ENCODE measurements around the gene XPR1. TPM values are rescaled to one million over a fixed set of nuclear protein-coding genes. Genes with fewer than 3 reads are reported as not detected.

Gene XPR1
- total and polyA plus RNA-seq, 2 experiments from 2014 or later = 4.9 to 15.6 TPM

DNA sequence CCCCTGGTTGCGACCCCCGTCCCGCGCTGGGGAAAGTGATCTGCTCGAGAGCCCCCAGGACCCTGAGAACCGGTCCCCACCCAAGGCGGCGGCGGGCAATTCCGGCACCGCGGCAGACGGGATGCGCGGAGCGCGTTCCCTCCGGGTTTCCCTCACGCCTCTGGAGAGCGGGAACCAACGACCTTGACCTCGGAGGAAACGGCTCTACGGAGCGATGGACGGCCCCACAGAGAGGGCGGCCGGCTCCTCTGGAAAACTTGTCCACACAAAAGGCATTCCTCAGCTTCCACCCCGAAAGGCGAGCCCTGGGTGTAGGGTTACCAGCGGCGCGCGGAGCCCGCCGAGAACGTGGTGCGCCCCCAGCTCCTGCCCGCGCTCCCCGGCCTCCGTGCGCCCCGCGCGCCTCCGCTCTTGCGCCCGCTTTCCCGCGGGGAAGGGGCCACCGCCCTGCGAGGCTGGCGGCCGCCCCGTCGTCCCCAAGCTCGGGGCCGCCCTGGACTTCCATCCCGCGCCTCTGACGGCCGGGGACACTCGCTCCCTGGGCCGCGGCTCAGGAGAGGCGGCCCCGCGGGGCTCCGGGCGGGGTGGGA is 280.5 kb downstream of the XPR1 start:
- peaks cover 8% of the 10 kb centered on the region; the same call in 1 of the 2 replicates for H3K79me2 ChIP-seq (ENCODE audit: insufficient read depth)
- H3K27me3 ChIP-seq (replicated peaks; ENCODE audit: insufficient read depth) = no peaks in the 10 kb centered on the region
- peak overlapping the region; percentile 78 for H3K4me2 ChIP-seq (ENCODE audit: unreplicated experiment)
- peak overlapping the region; percentile 85 for H2AFZ ChIP-seq
- no peaks in the 10 kb centered on the region for H3K9me3 ChIP-seq (ENCODE audit: low read depth)
- peak overlapping the region; percentile 60 for H3K27ac ChIP-seq
- H3K4me1 ChIP-seq (ENCODE audit: insufficient read depth) = peaks cover 8% of the 10 kb centered on the region
- H3K36me3 ChIP-seq (ENCODE audit: low read depth) = no peaks in the 10 kb centered on the region
- TF ChIP-seq EZH2 (IDR thresholded peaks at IDR 0.05; ENCODE audit: insufficient read depth, poor library complexity, severe bottlenecking) (no peak), EZH2phosphoT487 (IDR thresholded peaks at IDR 0.05; ENCODE audit: insufficient read depth, low read depth) (no peak)
- peak overlapping the region; percentile 87 for H3K9ac ChIP-seq
- H4K20me1 ChIP-seq (ENCODE audit: insufficient read depth) = no peaks in the 10 kb centered on the region
- DNase-seq = peak; percentile 67
- H3K9me2 ChIP-seq (ENCODE audit: insufficient read depth) = no peaks in the 10 kb centered on the region
- H3K4me3 ChIP-seq = peak overlapping the region; percentile 78
- peaks cover 4% of the 10 kb centered on the region; the same call in 1 of the 2 replicates for H3F3A ChIP-seq (ENCODE audit: insufficient read depth)
- 0 to 1% methylated on average over 17 to 63 of the region's 71 CpGs for WGBS, 2 experiments (ENCODE audit: low coverage in 1 of 2, low lambda C conversion rate in 2 of 2, missing lambda C conversion rate in 2 of 2)
- in situ Hi-C loops (cut with MboI) = no loop called here

DNA sequence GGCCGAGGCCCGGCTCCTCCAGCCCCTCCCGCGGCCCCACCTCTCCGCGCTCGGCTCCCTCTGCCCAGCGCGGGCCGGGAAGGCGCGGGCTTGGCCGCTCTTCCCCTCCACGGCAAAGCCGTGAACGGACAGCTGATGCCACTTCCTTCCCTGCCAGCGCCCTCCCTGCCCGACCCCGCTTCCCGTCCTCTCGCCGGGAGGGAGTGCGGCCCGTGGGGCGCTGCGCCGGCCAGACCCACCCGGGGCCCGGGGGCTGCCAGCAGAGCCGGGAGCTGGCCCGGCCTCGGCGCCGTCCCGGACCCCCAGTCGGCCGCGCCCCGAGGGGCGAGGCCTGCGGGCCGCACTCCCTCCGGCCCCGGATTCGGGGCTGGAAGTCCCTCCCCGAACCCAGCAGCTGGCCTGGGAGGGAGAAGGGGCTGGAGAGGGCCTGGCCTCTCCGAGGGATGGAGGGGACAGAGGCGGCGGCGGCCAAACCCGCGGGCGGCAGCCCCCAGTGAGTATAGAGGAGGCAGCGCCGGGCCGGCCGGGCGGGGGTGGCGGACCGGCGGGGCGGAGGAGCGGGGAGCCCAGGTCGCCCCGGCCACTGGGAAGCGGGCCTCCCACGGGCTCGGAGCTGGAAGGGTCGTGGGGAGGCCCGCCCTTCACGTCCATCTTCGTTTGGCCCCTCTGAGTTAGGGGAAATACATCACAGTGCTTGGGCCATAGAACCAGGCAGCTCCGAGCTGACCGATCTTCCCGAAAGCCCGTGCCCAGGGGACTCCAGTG is 281.2 kb downstream of the XPR1 start, which contains the start of gene KIAA1614:
Gene KIAA1614 (plus strand): TSS at position 97 of the 765 bp plus-strand sequence. CDS start 347 bp downstream, at position 444.
- no peaks in the 10 kb centered on the region for H3K9me3 ChIP-seq (ENCODE audit: low read depth)
- TF ChIP-seq EZH2 (IDR thresholded peaks at IDR 0.05; ENCODE audit: insufficient read depth, poor library complexity, severe bottlenecking) (no peak), EZH2phosphoT487 (IDR thresholded peaks at IDR 0.05; ENCODE audit: insufficient read depth, low read depth) (no peak)
- peak within 1 kb of the TSS; percentile 87 for H3K9ac ChIP-seq
- peaks cover 8% of the 10 kb centered on the region; the same call in 1 of the 2 replicates for H3K79me2 ChIP-seq (ENCODE audit: insufficient read depth)
- H3F3A ChIP-seq (ENCODE audit: insufficient read depth) = peaks cover 4% of the 10 kb centered on the region; the same call in 1 of the 2 replicates
- peaks cover 8% of the 10 kb centered on the region for H3K4me1 ChIP-seq (ENCODE audit: insufficient read depth)
- H2AFZ ChIP-seq = peak within 1 kb of the TSS; percentile 85
- H3K27me3 ChIP-seq (replicated peaks; ENCODE audit: insufficient read depth) = no peaks in the 10 kb centered on the region
- 0 to 2% methylated on average over 50 to 59 of the region's 76 CpGs for WGBS, 2 experiments (ENCODE audit: low coverage in 1 of 2, low lambda C conversion rate in 2 of 2, missing lambda C conversion rate in 2 of 2)
- H3K27ac ChIP-seq = peak within 1 kb of the TSS; percentile 60
- H3K36me3 ChIP-seq (ENCODE audit: low read depth) = no peaks in the 10 kb centered on the region
- no peaks in the 10 kb centered on the region for H4K20me1 ChIP-seq (ENCODE audit: insufficient read depth)
- peak; percentile 81 for DNase-seq
- no peaks in the 10 kb centered on the region for H3K9me2 ChIP-seq (ENCODE audit: insufficient read depth)
- H3K4me3 ChIP-seq = peak within 1 kb of the TSS; percentile 78
- in situ Hi-C loops (cut with MboI) = no loop called here
- H3K4me2 ChIP-seq (ENCODE audit: unreplicated experiment) = peak within 1 kb of the TSS; percentile 78

DNA sequence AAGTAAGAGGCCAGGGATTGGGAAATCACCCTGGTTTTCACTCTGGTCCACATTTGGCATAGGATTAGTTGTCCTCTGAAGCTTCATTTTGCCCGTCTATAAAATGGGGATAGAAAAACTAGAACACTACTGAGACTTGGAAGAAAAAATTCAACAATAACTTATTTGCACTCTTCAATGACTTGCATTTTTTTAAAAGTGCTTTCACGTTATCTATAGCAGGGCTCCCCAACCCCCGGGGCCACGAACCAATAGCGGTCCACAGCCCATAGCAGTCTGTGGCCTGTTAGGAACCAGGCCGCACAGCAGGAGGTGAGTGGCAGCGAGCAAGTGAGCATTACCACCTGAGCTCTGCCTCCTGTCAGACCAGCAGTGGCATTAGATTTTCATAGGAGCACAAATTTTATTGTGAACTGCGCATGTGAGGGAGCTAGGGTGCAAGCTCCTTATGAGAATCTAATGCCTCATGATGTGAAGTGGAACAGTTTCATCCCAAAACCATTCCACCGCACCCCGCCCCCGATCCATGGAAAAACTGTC is 283.7 kb downstream of the XPR1 start:
- H2AFZ ChIP-seq = no peak overlapping the region
- H4K20me1 ChIP-seq (ENCODE audit: insufficient read depth) = no peaks in the 10 kb centered on the region
- TF ChIP-seq EZH2phosphoT487 (IDR thresholded peaks at IDR 0.05; ENCODE audit: insufficient read depth, low read depth) = no peak
- TF ChIP-seq EZH2 (IDR thresholded peaks at IDR 0.05; ENCODE audit: insufficient read depth, poor library complexity, severe bottlenecking) = no peak
- no peaks in the 10 kb centered on the region for H3K27me3 ChIP-seq (replicated peaks; ENCODE audit: insufficient read depth)
- peaks cover 8% of the 10 kb centered on the region; the same call in 1 of the 2 replicates for H3K79me2 ChIP-seq (ENCODE audit: insufficient read depth)
- H3K4me1 ChIP-seq (ENCODE audit: insufficient read depth) = peaks cover 8% of the 10 kb centered on the region
- H3K9me3 ChIP-seq (ENCODE audit: low read depth) = no peaks in the 10 kb centered on the region
- in situ Hi-C loops (cut with MboI) = no loop called here
- WGBS, 2 experiments (ENCODE audit: low coverage in 1 of 2, low lambda C conversion rate in 2 of 2, missing lambda C conversion rate in 2 of 2) = 89 to 90% methylated on average over 11 of the region's 11 CpGs
- H3K4me2 ChIP-seq (ENCODE audit: unreplicated experiment) = no peak overlapping the region
- H3K9ac ChIP-seq = no peak overlapping the region
- H3F3A ChIP-seq (ENCODE audit: insufficient read depth) = peaks cover 4% of the 10 kb centered on the region; the same call in 1 of the 2 replicates
- H3K9me2 ChIP-seq (ENCODE audit: insufficient read depth) = no peaks in the 10 kb centered on the region
- no peak for DNase-seq
- H3K4me3 ChIP-seq = no peak overlapping the region
- no peak overlapping the region for H3K27ac ChIP-seq
- no peaks in the 10 kb centered on the region for H3K36me3 ChIP-seq (ENCODE audit: low read depth)

DNA sequence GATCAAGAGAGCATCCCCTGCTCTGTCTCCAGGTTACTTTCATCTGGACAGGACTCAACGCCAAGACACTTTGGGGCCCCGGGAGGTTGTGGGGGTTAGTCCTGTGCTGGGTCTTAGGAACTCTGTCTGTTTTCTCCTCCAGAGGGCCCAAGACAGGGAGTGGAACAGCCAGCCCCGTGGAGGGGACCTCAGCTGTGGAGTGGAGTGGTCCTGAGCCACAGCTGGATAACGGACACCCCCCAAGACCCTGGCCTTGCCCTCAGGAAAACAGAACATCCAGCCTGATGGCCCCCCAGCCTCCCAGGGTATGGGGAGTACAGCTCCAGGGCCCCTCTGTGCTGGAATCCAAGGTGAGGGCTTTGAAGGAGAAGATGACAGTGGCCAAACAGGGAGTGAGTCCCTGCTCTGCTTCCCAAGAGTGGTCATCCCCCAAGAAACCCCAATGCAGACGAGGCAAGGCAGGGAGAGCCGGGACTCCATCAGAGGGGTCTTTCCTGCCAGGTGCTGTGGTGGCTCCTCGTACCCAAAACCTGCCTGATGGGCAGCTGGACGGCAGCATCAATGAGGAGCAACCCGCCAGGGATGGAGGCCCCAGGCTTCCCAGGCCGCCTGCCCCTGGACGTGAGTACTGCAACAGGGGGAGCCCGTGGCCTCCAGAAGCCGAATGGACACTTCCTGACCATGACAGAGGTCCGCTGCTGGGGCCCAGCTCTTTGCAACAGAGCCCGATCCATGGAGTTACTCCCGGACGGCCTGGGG is 284.4 kb downstream of the XPR1 start:
- Histone ChIP-seq H3K36me3 (ENCODE audit: low read depth) (no peaks in the 10 kb centered on the region), H3F3A (ENCODE audit: insufficient read depth) (peaks cover 4% of the 10 kb centered on the region; the same call in 1 of the 2 replicates), H3K9me2 (ENCODE audit: insufficient read depth) (no peaks in the 10 kb centered on the region), H3K27me3 (replicated peaks; ENCODE audit: insufficient read depth) (no peaks in the 10 kb centered on the region), H3K79me2 (ENCODE audit: insufficient read depth) (peaks cover 8% of the 10 kb centered on the region; the same call in 1 of the 2 replicates), H3K4me2 (ENCODE audit: unreplicated experiment) (no peak overlapping the region), H3K9me3 (ENCODE audit: low read depth) (no peaks in the 10 kb centered on the region), H3K4me1 (ENCODE audit: insufficient read depth) (peaks cover 6% of the 10 kb centered on the region), H4K20me1 (ENCODE audit: insufficient read depth) (no peaks in the 10 kb centered on the region), H3K27ac (no peak overlapping the region), H3K9ac (no peak overlapping the region), H3K4me3 (no peak overlapping the region), H2AFZ (no peak overlapping the region)
- in situ Hi-C loops (cut with MboI) = no loop called here
- TF ChIP-seq EZH2phosphoT487 (IDR thresholded peaks at IDR 0.05; ENCODE audit: insufficient read depth, low read depth) (no peak), EZH2 (IDR thresholded peaks at IDR 0.05; ENCODE audit: insufficient read depth, poor library complexity, severe bottlenecking) (no peak)
- DNase-seq = no peak
- WGBS, 2 experiments (ENCODE audit: low coverage in 1 of 2, low lambda C conversion rate in 2 of 2, missing lambda C conversion rate in 2 of 2) = 77 to 83% methylated on average over 16 of the region's 17 CpGs

Measured in GM23248 (cell line).